Measurements from ENCODE around the gene RBPJL. TPM values are rescaled to one million over a fixed set of nuclear protein-coding genes. Genes with fewer than 3 reads are reported as not detected.

RBPJL gene
- total RNA-seq, 1 donor from 2014 or later, result not detected

GRCh38 chr20:45263556-45264266, 42.9 kb upstream of the RBPJL start:
- Histone ChIP-seq H3K4me3 (ENCODE audit: low read depth, low read length) (no peak overlapping the region), H3K36me3 (ENCODE audit: control insufficient read depth, insufficient read depth, low read length) (no peaks in the 10 kb centered on the region), H3K27me3 (ENCODE audit: control insufficient read depth, insufficient read depth, low read length) (no peaks in the 10 kb centered on the region)
- DNase-seq (ENCODE audit: low read depth), result no peak
- TF ChIP-seq CTCF (IDR thresholded peaks at IDR 0.05; ENCODE audit: insufficient read depth, low read length, poor library complexity, severe bottlenecking), result no peak

- H3K4me3 ChIP-seq (ENCODE audit: low read depth, low read length), result no peak overlapping the region
- no peaks in the 10 kb centered on the region for H3K27me3 ChIP-seq (ENCODE audit: control insufficient read depth, insufficient read depth, low read length)
- no peak for DNase-seq (ENCODE audit: low read depth)
- H3K36me3 ChIP-seq (ENCODE audit: control insufficient read depth, insufficient read depth, low read length), result no peaks in the 10 kb centered on the region
- no peak for TF ChIP-seq CTCF (IDR thresholded peaks at IDR 0.05; ENCODE audit: insufficient read depth, low read length, poor library complexity, severe bottlenecking)
Measured at GRCh38 chr20:45266977-45267376, 39.7 kb upstream of the RBPJL start.

GRCh38 chr20:45268531-45268930, 38.1 kb upstream of the RBPJL start:
- no peaks in the 10 kb centered on the region for H3K36me3 ChIP-seq (ENCODE audit: control insufficient read depth, insufficient read depth, low read length)
- H3K27me3 ChIP-seq (ENCODE audit: control insufficient read depth, insufficient read depth, low read length), result no peaks in the 10 kb centered on the region
- no peak for TF ChIP-seq CTCF (IDR thresholded peaks at IDR 0.05; ENCODE audit: insufficient read depth, low read length, poor library complexity, severe bottlenecking)
- no peak for DNase-seq (ENCODE audit: low read depth)
- H3K4me3 ChIP-seq (ENCODE audit: low read depth, low read length), result no peak overlapping the region

- no peak for DNase-seq (ENCODE audit: low read depth)
- H3K27me3 ChIP-seq (ENCODE audit: control insufficient read depth, insufficient read depth, low read length), result no peaks in the 10 kb centered on the region
- no peak for TF ChIP-seq CTCF (IDR thresholded peaks at IDR 0.05; ENCODE audit: insufficient read depth, low read length, poor library complexity, severe bottlenecking)
- no peak overlapping the region for H3K4me3 ChIP-seq (ENCODE audit: low read depth, low read length)
- no peaks in the 10 kb centered on the region for H3K36me3 ChIP-seq (ENCODE audit: control insufficient read depth, insufficient read depth, low read length)
Measured at GRCh38 chr20:45269056-45269455, 37.6 kb upstream of the RBPJL start.

- DNase-seq (ENCODE audit: low read depth), result no peak
- H3K27me3 ChIP-seq (ENCODE audit: control insufficient read depth, insufficient read depth, low read length), result no peaks in the 10 kb centered on the region
Measured at GRCh38 chr20:45269754-45270270, 36.8 kb upstream of the RBPJL start.

More at GRCh38 chr20:45269754-45270270, 36.8 kb upstream of the RBPJL start:
- TF ChIP-seq CTCF (IDR thresholded peaks at IDR 0.05; ENCODE audit: insufficient read depth, low read length, poor library complexity, severe bottlenecking), result no peak
- Histone ChIP-seq H3K4me3 (ENCODE audit: low read depth, low read length) (no peak overlapping the region), H3K36me3 (ENCODE audit: control insufficient read depth, insufficient read depth, low read length) (no peaks in the 10 kb centered on the region)

All from kidney epithelial cell (primary cell).